SKM-1 treated with dmso at 0.1 percent for 144 hours (cell line): ENCODE results near the gene KRT7.
"Not testable (repeated sequence)": the region's sequence is repeated elsewhere in the genome, so short reads cannot be mapped to it uniquely, and the experiment has no call there.

Experiments
- DNase-seq: peaks from one replicate; lab custom pipeline; 2025; ENCODE audit not compliant: unreplicated experiment; lab: John Stamatoyannopoulos, UW

KRT7 gene

GRCh38 chr12:52229836-52230343 lies 3.2 kb upstream of the KRT7 start:
- no peak for DNase-seq

DNA sequence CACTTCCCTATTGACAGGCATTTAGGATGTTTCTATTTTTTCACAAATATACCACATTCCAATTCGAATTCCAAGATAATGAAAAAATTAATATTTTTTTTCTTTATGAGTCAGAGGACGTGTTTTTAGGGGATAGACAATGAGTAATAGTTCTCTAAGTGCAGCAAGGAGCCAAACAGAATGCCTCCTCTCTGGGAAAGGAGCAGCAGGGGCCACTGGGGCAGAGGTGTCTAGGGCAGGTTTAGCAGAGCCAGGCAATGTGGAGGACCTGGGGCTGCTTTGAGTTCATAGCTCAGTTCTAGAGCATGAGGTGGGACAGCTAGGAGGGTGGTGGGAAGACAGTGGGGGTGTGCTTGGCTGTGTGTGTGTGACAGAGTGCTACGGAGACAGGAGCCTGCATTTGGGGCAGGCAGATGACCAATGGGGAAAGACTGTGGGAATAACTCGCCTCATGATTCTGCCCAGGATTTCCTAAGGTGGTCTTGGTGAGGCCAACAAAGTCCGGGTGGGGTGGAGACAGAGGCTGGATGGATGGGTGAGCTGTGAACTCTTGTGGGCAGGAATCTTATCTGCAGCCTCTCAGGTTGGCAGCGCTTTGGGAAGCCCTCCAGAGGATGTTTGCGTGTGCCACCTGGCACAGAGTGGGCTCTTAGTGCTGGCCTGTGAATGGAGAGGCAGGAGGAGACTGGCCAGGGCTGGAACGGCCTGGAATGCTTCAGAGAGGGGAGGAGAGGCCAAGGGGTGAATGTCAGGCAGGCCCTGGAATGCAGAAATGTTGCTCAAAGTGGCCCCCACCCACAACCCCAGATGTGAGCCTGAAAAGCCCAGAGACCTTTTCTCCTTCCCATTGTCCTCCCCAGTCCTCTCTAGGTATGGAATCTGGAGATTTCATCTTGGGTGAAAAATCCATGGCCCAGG lies 2.4 kb upstream of the KRT7 start:
- no peak for DNase-seq

GRCh38 chr12:52231305-52232202 lies 1.5 kb upstream of the KRT7 start:
- DNase-seq, result no peak

DNA sequence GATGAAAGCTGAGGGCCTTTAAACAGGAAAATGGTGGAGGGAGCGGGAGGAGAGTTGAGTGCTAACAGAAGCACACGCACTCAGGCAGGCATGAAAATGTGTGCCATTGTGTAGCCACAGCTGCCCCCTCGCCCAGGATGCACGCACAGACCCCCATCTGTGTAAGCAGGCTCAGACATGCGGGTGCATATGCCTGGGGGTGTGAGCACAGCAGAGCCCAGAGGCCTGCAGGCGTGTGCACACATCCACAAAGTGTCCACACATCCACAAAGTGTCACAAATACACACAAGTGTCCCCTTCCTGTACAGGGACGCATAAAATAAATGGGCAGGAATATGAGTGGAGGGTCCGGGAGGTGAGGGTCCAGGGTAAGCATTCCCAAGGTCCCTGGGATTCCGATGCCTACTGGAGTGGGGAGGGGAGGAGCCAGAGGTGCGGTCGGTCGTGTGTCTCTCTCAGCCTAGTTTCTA lies 805 bp upstream of the KRT7 start:
- no peak for DNase-seq

- no peak for DNase-seq
Measured at GRCh38 chr12:52233462-52234207, 592 bp downstream of the KRT7 start.

GRCh38 chr12:52234223-52234810 lies 1.3 kb downstream of the KRT7 start:
- no peak for DNase-seq

DNA sequence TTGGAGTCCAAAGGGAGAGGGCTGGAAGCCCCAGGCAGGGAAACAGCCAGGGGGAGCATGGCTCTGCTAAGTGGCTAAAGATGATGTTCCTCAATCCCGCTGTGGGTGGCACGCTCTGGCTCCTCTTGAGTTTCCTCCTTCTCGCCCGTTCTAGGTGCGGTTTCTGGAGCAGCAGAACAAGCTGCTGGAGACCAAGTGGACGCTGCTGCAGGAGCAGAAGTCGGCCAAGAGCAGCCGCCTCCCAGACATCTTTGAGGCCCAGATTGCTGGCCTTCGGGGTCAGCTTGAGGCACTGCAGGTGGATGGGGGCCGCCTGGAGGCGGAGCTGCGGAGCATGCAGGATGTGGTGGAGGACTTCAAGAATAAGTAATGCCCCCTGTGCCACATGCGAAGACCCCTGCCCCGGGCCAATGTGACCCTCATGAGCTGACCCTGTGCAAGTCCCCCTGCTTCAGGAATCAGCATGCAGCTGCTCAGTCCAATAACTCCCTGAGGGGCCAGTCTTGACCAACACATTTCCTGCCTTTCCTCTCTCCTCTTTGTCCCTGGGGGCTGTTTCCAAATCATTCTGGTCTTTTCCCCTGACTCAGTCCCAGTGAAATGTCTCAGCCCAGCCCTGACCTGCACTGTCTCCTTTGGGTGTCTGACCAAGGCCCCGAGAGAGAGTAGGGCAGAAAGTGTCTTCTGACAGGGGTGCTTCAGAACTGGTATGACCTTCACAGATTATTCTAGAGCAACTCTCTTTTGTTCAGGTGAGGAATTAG lies 2.1 kb downstream of the KRT7 start:
- DNase-seq, result no peak

GRCh38 chr12:52235822-52236361 lies 2.8 kb downstream of the KRT7 start:
- no peak for DNase-seq

- DNase-seq, result no peak
Measured at GRCh38 chr12:52236386-52237050, 3.5 kb downstream of the KRT7 start.

DNA sequence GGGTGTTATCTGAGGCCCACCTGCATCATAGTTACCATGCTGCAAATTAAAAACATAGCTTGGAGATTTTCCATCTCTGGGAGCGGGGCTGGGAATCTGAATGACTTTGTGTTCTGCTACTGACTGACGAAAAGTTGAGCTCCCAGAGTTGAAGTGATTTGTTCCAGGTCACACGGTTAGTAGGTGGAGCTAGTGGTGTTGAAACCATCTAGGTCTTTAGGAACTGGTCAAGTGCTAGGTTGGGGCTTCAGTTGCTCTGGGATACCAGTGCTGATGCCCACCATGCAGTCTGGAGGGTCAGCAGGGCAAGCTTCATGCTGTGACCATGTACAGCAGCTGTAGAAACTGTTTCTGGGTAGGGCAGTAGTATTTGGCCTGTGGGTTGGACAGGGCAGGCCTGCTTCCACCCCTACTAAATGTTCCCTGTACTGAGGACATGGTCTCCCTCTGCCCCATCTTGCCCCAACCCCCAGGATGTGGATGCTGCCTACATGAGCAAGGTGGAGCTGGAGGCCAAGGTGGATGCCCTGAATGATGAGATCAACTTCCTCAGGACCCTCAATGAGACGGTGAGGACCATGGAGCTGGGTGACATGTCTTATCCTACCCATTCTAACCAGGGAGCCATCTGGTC lies 5.3 kb downstream of the KRT7 start:
- DNase-seq, result no peak

DNA sequence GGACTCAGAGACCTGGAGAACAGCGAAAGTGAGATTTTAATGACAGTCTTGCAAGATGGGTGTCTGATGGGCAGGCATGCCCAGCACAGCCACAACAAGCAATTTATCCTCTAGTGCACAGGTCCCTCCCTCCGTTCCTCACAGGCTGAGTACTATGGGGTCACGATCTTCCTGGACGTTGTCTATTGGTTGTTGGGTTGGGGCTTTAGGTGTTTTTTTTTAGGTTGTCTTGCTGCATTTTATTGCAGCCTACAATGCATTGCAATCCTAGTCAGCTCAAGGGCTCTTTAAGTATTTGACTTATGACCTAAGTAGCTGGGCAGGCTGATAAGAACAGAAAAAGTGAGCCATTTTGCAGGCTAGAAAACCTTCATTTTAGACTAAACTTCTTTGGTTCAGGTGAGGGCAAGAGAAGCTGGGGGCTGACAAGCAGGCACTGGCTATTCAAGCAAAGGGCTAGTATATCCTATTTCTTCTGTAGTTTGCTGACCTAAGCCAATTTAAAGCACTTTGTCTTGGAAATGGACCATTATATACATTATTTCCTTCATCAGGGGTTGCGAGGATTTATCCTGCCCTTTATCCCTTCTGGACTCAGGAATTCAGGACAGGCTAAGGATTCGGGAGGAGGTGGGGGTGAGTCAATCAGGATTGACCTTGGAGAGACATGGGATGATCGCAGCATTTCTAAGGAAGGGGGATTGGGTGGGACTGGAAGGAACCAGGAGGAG lies 6.0 kb downstream of the KRT7 start:
- no peak for DNase-seq

GRCh38 chr12:52239767-52240166 lies 6.7 kb downstream of the KRT7 start:
- DNase-seq, result no peak

DNA sequence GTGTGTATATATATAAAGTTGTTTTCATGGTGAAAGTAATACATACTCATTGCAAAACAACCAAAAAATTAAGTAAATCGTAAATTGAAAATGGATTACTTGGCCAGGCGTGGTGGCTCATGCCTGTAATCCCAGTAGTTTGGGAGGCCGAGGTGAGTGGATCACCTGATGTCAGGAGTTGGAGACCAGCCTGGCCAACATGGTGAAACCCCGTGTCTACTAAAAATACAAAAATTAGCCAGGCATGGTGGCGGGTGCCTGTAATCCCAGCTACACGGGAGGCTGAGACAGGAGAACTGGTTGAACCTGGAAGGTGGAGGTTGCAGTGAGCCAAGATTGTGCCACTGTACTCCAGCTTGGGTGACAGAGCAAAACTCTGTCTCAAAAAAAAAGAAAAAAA lies 7.2 kb downstream of the KRT7 start:
- DNase-seq, result not testable (repeated sequence)

- no peak for DNase-seq
Measured at GRCh38 chr12:52241205-52241842, 8.3 kb downstream of the KRT7 start.

DNA sequence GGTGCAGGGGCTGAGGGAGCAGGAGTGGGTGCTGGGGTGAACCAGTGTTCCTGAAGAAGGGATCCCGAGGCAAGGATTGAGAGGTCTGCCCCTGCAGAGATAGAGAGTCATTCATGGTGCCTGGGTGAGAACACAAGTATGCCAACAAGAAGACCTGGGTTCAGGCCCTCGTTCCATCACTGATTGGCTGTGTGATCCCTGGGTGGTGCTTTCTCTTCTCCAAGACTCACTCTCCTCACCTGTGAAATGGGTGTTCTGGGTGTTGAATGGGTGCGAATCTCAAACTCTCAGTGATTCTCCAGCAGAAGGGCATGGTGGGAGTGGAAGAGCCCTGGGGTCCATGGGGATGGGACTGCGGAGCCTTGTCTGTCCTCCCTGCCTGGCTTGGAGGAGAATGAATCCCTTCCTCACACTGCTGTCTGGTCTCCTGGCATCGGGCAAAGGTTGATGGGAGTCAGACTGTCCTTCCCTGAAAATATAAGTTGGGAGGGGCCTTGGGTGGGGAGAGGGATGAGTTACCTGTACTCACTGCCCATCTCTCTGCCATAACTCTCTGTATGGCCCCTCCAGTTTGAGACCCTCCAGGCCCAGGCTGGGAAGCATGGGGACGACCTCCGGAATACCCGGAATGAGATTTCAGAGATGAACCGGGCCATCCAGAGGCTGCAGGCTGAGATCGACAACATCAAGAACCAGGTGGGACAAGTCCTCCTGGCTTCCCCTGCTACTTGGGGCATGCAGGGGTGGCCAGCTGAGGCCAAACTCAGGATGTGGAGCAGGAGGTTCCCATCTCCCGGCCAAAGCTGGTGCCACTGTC lies 9.6 kb downstream of the KRT7 start:
- no peak for DNase-seq

GRCh38 chr12:52243259-52243855 lies 10.3 kb downstream of the KRT7 start:
- no peak for DNase-seq
